Coronary artery (tissue), 2 donors: Measurements from ENCODE around the gene GNB5.

ENCODE experiments used
- DNase-seq: peaks from one replicate; pipeline ENCODE4 v3.0.0-alpha.2; 2017; ENCODE audit warnings: low spot score
- H3K27ac ChIP-seq, 2 donors: fragments of 200-600 bp; sonication (generic); one replicate each; pipeline ENCODE4 v1.5.1; 2016 to 2019
- H3K4me3 ChIP-seq: fragments of 200-600 bp; sonication (generic); 2 replicates; pipeline ENCODE4 v1.5.1; 2016; ENCODE audit warnings: mild to moderate bottlenecking, moderate library complexity
- CTCF ChIP-seq: fragments of 200-600 bp; sonication (generic); IDR thresholded peaks from one replicate; pipeline ENCODE4 v1.5.1; 2019; ENCODE audit warnings: antibody characterized with exemption

GNB5 gene

DNA sequence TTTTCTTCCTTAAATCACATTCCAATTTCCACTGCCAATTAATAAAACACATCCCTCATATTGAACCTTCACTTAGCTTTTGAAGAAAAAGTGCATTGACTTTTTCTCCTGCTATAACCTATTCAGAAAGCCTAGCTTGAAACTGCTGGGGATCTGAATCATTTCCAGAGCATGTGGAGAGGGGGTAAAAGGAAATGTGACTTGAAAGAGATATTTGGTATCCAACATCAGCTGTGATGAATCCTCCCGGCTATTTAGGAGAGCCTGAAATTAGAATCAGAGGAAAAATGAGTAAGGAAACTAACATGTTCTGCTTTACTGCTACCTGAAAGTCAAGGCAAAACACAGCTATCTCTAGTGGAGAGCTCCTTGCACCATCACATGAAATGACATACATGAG, 2.6 kb upstream of the GNB5 start:
- no peak for TF ChIP-seq CTCF
- no peak overlapping the region for H3K27ac ChIP-seq
- no peak for DNase-seq
- H3K4me3 ChIP-seq = no peak overlapping the region

DNA sequence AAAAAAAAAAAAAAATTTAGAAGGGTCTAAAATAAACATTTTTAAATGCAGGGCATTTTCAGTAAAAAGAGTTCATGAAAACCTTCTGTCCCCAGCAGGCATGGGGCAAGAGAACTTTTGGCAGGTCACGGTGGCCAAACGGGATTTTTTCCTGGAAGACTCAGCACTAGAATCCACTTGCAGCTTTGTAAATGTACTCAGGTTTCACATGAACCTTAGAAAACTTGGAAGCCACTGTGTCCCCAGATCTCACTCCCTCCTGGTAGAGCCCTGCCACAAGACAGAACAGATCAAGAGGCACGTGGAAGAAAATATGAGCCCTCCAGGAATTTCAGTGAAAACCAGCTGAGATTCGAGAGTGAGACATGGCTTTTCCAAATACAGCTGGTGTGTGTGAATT, 2.1 kb upstream of the GNB5 start:
- H3K27ac ChIP-seq = no peak overlapping the region
- H3K4me3 ChIP-seq = no peak overlapping the region
- DNase-seq = no peak
- no peak for TF ChIP-seq CTCF

DNA sequence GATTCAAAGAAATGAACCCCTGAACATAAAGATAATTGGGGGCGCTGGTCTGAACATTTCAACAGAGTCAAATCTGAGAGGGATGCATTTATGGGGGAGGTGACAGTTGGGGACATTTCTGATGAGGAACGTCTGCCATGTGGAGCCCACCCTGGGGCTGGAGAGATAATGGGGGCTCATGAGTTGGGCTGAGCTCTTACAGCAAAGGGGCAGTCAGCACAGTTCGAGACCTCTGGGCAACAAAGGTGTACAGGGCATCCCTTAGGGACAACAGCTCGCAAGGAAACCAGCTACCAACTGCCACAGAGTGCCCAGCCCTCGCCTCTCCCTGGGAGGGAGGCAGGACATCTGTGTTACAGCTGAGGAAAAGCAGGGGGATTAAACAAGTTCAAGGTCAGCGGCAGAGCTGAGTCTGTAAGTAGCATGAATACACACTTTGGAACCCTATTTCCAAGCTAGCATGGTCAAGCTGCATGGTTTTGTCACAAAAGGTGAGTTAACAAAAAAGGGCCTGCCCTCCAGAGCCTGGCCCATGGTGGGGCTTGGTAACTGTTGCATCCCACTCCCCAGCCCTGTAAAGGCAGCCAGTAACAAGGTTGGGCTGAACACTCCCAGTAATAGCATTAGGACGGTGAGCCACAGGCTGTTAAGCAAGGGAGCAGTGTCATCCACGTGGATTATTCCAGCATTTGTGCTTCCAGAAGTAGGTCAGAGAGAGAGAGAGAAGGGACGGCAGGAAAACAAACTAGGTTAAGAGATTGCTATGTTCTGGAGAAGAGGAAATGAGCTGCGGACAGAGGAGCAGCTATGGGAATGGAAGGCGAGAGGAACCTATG, 4.3 kb downstream of the GNB5 start:
- H3K4me3 ChIP-seq = no peak overlapping the region
- no peak overlapping the region for H3K27ac ChIP-seq
- no peak for DNase-seq

DNA sequence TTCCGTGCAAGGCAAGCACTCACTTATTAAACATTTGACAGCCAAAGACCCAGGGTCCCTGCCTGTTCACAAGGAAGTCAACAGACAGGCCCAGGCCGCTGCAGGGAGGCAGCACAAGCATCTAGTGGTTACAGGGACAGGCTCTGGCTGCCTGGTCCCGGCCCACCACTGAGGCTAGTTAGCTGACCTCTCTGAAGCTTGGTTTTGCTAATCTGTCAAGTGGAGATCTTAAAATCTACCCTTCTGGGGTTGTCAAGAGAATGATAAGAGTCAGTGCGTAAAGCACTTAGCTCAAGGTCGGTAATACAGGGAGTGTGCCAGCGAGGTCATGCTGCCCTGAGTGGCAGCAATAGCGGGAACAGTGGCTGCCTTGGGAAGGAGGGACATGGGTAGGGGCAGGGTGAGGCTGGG, 6.0 kb downstream of the GNB5 start:
- H3K27ac ChIP-seq = no peak overlapping the region
- no peak for TF ChIP-seq CTCF
- DNase-seq = no peak

More for the DNA sequence above, 4.3 kb downstream of the GNB5 start:
- TF ChIP-seq CTCF = no peak

GRCh38 chr15:52184721-52185120, 6.5 kb downstream of the GNB5 start:
- TF ChIP-seq CTCF = no peak
- DNase-seq = no peak
- H3K4me3 ChIP-seq = no peak overlapping the region
- no peak overlapping the region for H3K27ac ChIP-seq

More for the DNA sequence above, 6.0 kb downstream of the GNB5 start:
- H3K4me3 ChIP-seq = no peak overlapping the region

GRCh38 chr15:52183562-52184173, 7.5 kb downstream of the GNB5 start:
- DNase-seq = no peak
- Histone ChIP-seq H3K27ac (no peak overlapping the region), H3K4me3 (no peak overlapping the region)
- no peak for TF ChIP-seq CTCF
